ENCODE results near the gene KIF26B.

The KIF26B gene

GRCh38 chr1:245587435-245588115 is 432.8 kb downstream of the KIF26B start:
- Histone ChIP-seq H2AFZ (ENCODE audit: low read length) (no peak overlapping the region), H3K4me2 (ENCODE audit: low read depth, low read length) (no peak overlapping the region), H3K36me3 (replicated peaks; ENCODE audit: insufficient read depth, low read length) (no peaks in the 10 kb centered on the region), H3F3A (ENCODE audit: insufficient read depth, low read length) (no peaks in the 10 kb centered on the region), H3K4me3 (ENCODE audit: low read length) (no peak overlapping the region), H3K9me2 (replicated peaks; ENCODE audit: insufficient read depth, low read length) (no peaks in the 10 kb centered on the region), H3K79me2 (ENCODE audit: low read length) (no peaks in the 10 kb centered on the region), H3K27ac (ENCODE audit: low read length) (no peak overlapping the region), H3K4me1 (ENCODE audit: low read length) (no peaks in the 10 kb centered on the region), H4K20me1 (ENCODE audit: insufficient read depth, low read length) (no peaks in the 10 kb centered on the region), H3K27me3 (replicated peaks; ENCODE audit: insufficient read depth, low read length) (no peaks in the 10 kb centered on the region), H3K9me3 (replicated peaks; ENCODE audit: insufficient read depth, low read length) (no peaks in the 10 kb centered on the region), H3K9ac (ENCODE audit: low read length) (no peak overlapping the region)
- DNase-seq: no peak
- no peak for TF ChIP-seq CTCF (IDR thresholded peaks at IDR 0.05; ENCODE audit: low read length)
- no peak for TF ChIP-seq EZH2 (optimal IDR thresholded peaks at IDR 0.05; ENCODE audit: low read depth, low read length)
- TF ChIP-seq EZH2phosphoT487 (IDR thresholded peaks at IDR 0.05; ENCODE audit: low read length): no peak

- H3K4me1 ChIP-seq (ENCODE audit: low read length): no peaks in the 10 kb centered on the region
- TF ChIP-seq EZH2phosphoT487 (IDR thresholded peaks at IDR 0.05; ENCODE audit: low read length) (no peak), EZH2 (optimal IDR thresholded peaks at IDR 0.05; ENCODE audit: low read depth, low read length) (no peak), CTCF (IDR thresholded peaks at IDR 0.05; ENCODE audit: low read length) (no peak)
- H3K4me3 ChIP-seq (ENCODE audit: low read length): no peak overlapping the region
- H3K79me2 ChIP-seq (ENCODE audit: low read length): no peaks in the 10 kb centered on the region
- no peaks in the 10 kb centered on the region for H3K9me3 ChIP-seq (replicated peaks; ENCODE audit: insufficient read depth, low read length)
- H3K9me2 ChIP-seq (replicated peaks; ENCODE audit: insufficient read depth, low read length): no peaks in the 10 kb centered on the region
- H4K20me1 ChIP-seq (ENCODE audit: insufficient read depth, low read length): no peaks in the 10 kb centered on the region
- H3K9ac ChIP-seq (ENCODE audit: low read length): no peak overlapping the region
- no peak for DNase-seq
- no peaks in the 10 kb centered on the region for H3K36me3 ChIP-seq (replicated peaks; ENCODE audit: insufficient read depth, low read length)
- no peak overlapping the region for H3K4me2 ChIP-seq (ENCODE audit: low read depth, low read length)
- H2AFZ ChIP-seq (ENCODE audit: low read length): no peak overlapping the region
- H3F3A ChIP-seq (ENCODE audit: insufficient read depth, low read length): no peaks in the 10 kb centered on the region
- H3K27ac ChIP-seq (ENCODE audit: low read length): no peak overlapping the region
- H3K27me3 ChIP-seq (replicated peaks; ENCODE audit: insufficient read depth, low read length): no peaks in the 10 kb centered on the region
Observed at GRCh38 chr1:245588116-245588639, 433.4 kb downstream of the KIF26B start.

- Histone ChIP-seq H3K4me1 (ENCODE audit: low read length) (no peaks in the 10 kb centered on the region), H3F3A (ENCODE audit: insufficient read depth, low read length) (no peaks in the 10 kb centered on the region), H4K20me1 (ENCODE audit: insufficient read depth, low read length) (no peaks in the 10 kb centered on the region), H3K79me2 (ENCODE audit: low read length) (no peaks in the 10 kb centered on the region), H3K9ac (ENCODE audit: low read length) (no peak overlapping the region), H3K27ac (ENCODE audit: low read length) (no peak overlapping the region), H3K36me3 (replicated peaks; ENCODE audit: insufficient read depth, low read length) (no peaks in the 10 kb centered on the region), H3K4me3 (ENCODE audit: low read length) (no peak overlapping the region), H2AFZ (ENCODE audit: low read length) (no peak overlapping the region), H3K9me3 (replicated peaks; ENCODE audit: insufficient read depth, low read length) (no peaks in the 10 kb centered on the region), H3K27me3 (replicated peaks; ENCODE audit: insufficient read depth, low read length) (no peaks in the 10 kb centered on the region), H3K4me2 (ENCODE audit: low read depth, low read length) (no peak overlapping the region), H3K9me2 (replicated peaks; ENCODE audit: insufficient read depth, low read length) (no peaks in the 10 kb centered on the region)
- TF ChIP-seq EZH2 (optimal IDR thresholded peaks at IDR 0.05; ENCODE audit: low read depth, low read length) (no peak), CTCF (IDR thresholded peaks at IDR 0.05; ENCODE audit: low read length) (no peak), EZH2phosphoT487 (IDR thresholded peaks at IDR 0.05; ENCODE audit: low read length) (no peak)
- DNase-seq: no peak
Observed at GRCh38 chr1:245589316-245589715, 434.5 kb downstream of the KIF26B start.

All from MM.1S (cell line).